ENCODE measurements around the gene TUFT1.

GRCh38 chr1:151540021-151540981, at the start of gene TUFT1:
- TF ChIP-seq CTCF (conservative IDR thresholded peaks at IDR 0.05) (no peak), ZFX (IDR thresholded peaks at IDR 0.05) (peak; percentile 46; the same call in 1 of the 2 replicates)
